ENCODE results near the gene GRID1.
"Not testable (repeated sequence)": the region's sequence is repeated elsewhere in the genome, so short reads cannot be mapped to it uniquely, and the experiment has no call there.

GRID1 gene

GRCh38 chr10:86391986-86392722, 25.6 kb upstream of the GRID1 start:
- TF ChIP-seq POLR2A (IDR thresholded peaks at IDR 0.05; ENCODE audit: low read depth, low read length): no peak
- no peak for FAIRE-seq

GRCh38 chr10:86391236-86391840, 24.7 kb upstream of the GRID1 start:
- no peak for TF ChIP-seq SPI1 (IDR thresholded peaks at IDR 0.05; ENCODE audit: low read depth, low read length)
- no peak for TF ChIP-seq POU2F2 (IDR thresholded peaks at IDR 0.05; ENCODE audit: low read depth, low read length)
- TF ChIP-seq POLR2AphosphoS5 (IDR thresholded peaks at IDR 0.05; ENCODE audit: low read depth, low read length): no peak
- TF ChIP-seq PAX5 (IDR thresholded peaks at IDR 0.05; ENCODE audit: insufficient read depth, low read length, severe bottlenecking): no peak
- TF ChIP-seq TAF1 (IDR thresholded peaks at IDR 0.05; ENCODE audit: low read depth, low read length): no peak
- TF ChIP-seq POLR2A (IDR thresholded peaks at IDR 0.05; ENCODE audit: low read depth, low read length): no peak
- DNase-seq (ENCODE audit: insufficient read length, low spot score): no peak
- FAIRE-seq: peak; percentile 86

More at GRCh38 chr10:86391986-86392722, 25.6 kb upstream of the GRID1 start:
- no peak for DNase-seq (ENCODE audit: insufficient read length, low spot score)

- no peak for FAIRE-seq
- no peak for DNase-seq (ENCODE audit: insufficient read length, low spot score)
- TF ChIP-seq POLR2A (IDR thresholded peaks at IDR 0.05; ENCODE audit: low read depth, low read length): no peak
- TF ChIP-seq PAX5 (IDR thresholded peaks at IDR 0.05; ENCODE audit: insufficient read depth, low read length, severe bottlenecking): no peak
- TF ChIP-seq SPI1 (IDR thresholded peaks at IDR 0.05; ENCODE audit: low read depth, low read length): no peak
These were observed 23.9 kb upstream of the GRID1 start for GRCh38 chr10:86390337-86391120.

- FAIRE-seq (peak; percentile 85), DNase-seq (ENCODE audit: insufficient read length, low spot score) (no peak)
- TF ChIP-seq POLR2A (IDR thresholded peaks at IDR 0.05; ENCODE audit: low read depth, low read length): no peak
- no peak for TF ChIP-seq POU2F2 (IDR thresholded peaks at IDR 0.05; ENCODE audit: low read depth, low read length)
- no peak for TF ChIP-seq SPI1 (IDR thresholded peaks at IDR 0.05; ENCODE audit: low read depth, low read length)
- no peak for TF ChIP-seq PAX5 (IDR thresholded peaks at IDR 0.05; ENCODE audit: insufficient read depth, low read length, severe bottlenecking)
- TF ChIP-seq TAF1 (IDR thresholded peaks at IDR 0.05; ENCODE audit: low read depth, low read length): no peak
- no peak for TF ChIP-seq POLR2AphosphoS5 (IDR thresholded peaks at IDR 0.05; ENCODE audit: low read depth, low read length)
These were observed 23.0 kb upstream of the GRID1 start for GRCh38 chr10:86389441-86390193.

DNA sequence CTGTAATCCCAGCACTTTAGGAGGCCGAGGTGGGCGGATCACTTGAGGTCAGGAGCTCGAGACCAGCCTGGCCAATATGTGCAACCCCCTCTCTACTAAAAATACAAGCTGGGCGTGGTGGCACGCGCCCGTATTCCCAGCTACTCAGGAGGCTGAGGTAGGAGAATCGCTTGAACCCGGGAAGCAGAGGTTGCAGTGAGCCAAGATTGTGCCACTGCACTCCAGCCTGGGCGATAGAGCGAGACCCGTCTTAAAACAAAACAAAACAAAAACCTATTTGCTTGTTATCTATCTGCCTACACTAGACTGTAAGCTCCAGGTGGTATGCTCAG, 22.5 kb upstream of the GRID1 start:
- FAIRE-seq; DNase-seq (ENCODE audit: insufficient read length, low spot score): not testable (repeated sequence)

DNA sequence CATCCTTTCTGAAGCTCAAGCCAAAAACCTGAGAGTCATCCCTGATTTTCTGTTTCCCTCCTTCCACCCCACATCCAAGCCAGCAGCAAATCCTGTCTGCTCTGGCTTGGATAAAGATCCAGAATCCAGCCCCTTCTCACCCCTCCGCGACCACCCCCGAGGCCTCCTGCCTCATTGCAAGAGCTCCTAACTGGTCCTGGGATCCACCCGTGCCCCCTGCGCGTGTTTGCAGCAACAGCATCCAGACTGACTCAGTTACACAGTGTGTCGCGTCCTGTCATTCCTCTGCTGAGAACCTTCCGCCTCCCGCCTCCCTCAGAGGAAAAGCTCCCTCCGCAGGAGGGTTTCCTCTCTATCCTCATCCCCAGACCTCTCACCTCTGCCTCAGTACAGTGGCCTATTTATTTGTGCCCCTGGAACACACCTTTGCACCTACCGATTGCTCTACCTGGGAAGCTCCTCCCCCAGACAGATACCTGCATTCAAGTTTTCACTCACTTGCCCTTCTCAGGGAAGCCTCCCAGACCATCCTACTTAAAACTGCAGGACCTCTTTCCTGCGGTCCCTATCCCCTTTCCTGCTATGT, 21.6 kb upstream of the GRID1 start:
- no peak for TF ChIP-seq PAX5 (IDR thresholded peaks at IDR 0.05; ENCODE audit: insufficient read depth, low read length, severe bottlenecking)
- no peak for TF ChIP-seq POLR2AphosphoS5 (IDR thresholded peaks at IDR 0.05; ENCODE audit: low read depth, low read length)
- TF ChIP-seq TAF1 (IDR thresholded peaks at IDR 0.05; ENCODE audit: low read depth, low read length): no peak
- TF ChIP-seq POU2F2 (IDR thresholded peaks at IDR 0.05; ENCODE audit: low read depth, low read length): no peak
- DNase-seq (ENCODE audit: insufficient read length, low spot score) (no peak), FAIRE-seq (no peak)

DNA sequence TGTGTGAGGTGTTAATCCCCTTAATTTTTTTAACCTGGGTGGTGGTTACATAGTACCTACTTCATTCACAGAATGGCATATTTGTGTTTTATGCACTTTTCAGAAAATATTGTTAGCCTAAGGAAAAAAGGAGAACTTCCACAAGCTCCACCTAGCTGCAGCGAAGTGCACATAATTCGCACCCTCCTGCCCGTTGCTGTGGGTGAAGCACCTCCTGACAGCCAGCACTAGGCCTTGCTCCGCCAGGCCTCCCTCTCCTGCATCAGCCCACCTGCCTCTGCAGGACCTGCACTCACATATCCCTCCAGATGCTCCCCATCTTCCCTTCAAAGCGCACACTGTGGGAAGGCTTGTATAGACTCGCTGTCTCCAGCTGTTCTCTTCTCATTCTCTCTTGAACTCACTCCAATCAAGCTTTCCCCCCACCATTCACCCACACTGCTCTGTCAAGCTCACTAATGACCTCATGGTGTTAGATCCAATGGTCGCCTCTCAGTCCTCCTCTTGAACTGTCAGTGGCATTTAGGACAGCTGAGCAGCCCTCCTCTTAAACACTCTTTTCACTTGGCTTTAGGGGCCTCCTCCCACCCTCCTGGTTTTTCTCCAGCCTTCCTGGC, 20.7 kb upstream of the GRID1 start:
- no peak for TF ChIP-seq TAF1 (IDR thresholded peaks at IDR 0.05; ENCODE audit: low read depth, low read length)
- TF ChIP-seq POLR2AphosphoS5 (IDR thresholded peaks at IDR 0.05; ENCODE audit: low read depth, low read length): no peak
- no peak for TF ChIP-seq SPI1 (IDR thresholded peaks at IDR 0.05; ENCODE audit: low read depth, low read length)
- no peak for TF ChIP-seq POU2F2 (IDR thresholded peaks at IDR 0.05; ENCODE audit: low read depth, low read length)
- FAIRE-seq: no peak
- no peak for DNase-seq (ENCODE audit: insufficient read length, low spot score)

DNA sequence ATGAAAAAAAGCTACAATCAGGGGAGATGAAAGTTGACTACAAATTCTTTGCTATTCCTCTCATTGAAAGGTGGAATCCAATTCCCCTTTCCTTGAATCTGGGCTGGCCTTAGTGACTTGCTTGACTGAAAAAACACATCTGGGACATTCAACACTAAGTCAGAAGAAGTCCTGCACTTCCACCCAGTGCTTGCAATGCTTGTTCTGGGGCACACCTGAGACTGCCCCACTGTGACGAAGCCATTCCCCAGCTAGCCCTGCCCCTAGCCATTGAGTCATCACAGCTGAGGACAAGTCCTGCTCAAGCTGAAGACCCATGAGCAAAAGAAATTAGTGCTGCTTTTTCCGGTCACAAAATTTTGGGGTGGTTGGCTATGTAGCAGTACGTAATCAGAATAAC, 19.2 kb upstream of the GRID1 start:
- FAIRE-seq: no peak
- no peak for TF ChIP-seq POLR2AphosphoS5 (IDR thresholded peaks at IDR 0.05; ENCODE audit: low read depth, low read length)
- no peak for TF ChIP-seq POLR2A (IDR thresholded peaks at IDR 0.05; ENCODE audit: low read depth, low read length)
- no peak for TF ChIP-seq SPI1 (IDR thresholded peaks at IDR 0.05; ENCODE audit: low read depth, low read length)

GRCh38 chr10:86377797-86378146, 11.2 kb upstream of the GRID1 start:
- no peak for FAIRE-seq
- TF ChIP-seq PAX5 (IDR thresholded peaks at IDR 0.05; ENCODE audit: insufficient read depth, low read length, severe bottlenecking) (no peak), POLR2A (IDR thresholded peaks at IDR 0.05; ENCODE audit: low read depth, low read length) (no peak), POLR2AphosphoS5 (IDR thresholded peaks at IDR 0.05; ENCODE audit: low read depth, low read length) (no peak), TAF1 (IDR thresholded peaks at IDR 0.05; ENCODE audit: low read depth, low read length) (no peak), POU2F2 (IDR thresholded peaks at IDR 0.05; ENCODE audit: low read depth, low read length) (no peak), SPI1 (IDR thresholded peaks at IDR 0.05; ENCODE audit: low read depth, low read length) (no peak)
- DNase-seq (ENCODE audit: insufficient read length, low spot score): no peak

More for the DNA sequence above, 19.2 kb upstream of the GRID1 start:
- DNase-seq (ENCODE audit: insufficient read length, low spot score): no peak

Measured in GM12891 (cell line).